ENCODE data around the gene SCMH1.

GRCh38 chr1:41017141-41018017 lies 224.7 kb downstream of the SCMH1 start:
- TF ChIP-seq, protein P1, sequence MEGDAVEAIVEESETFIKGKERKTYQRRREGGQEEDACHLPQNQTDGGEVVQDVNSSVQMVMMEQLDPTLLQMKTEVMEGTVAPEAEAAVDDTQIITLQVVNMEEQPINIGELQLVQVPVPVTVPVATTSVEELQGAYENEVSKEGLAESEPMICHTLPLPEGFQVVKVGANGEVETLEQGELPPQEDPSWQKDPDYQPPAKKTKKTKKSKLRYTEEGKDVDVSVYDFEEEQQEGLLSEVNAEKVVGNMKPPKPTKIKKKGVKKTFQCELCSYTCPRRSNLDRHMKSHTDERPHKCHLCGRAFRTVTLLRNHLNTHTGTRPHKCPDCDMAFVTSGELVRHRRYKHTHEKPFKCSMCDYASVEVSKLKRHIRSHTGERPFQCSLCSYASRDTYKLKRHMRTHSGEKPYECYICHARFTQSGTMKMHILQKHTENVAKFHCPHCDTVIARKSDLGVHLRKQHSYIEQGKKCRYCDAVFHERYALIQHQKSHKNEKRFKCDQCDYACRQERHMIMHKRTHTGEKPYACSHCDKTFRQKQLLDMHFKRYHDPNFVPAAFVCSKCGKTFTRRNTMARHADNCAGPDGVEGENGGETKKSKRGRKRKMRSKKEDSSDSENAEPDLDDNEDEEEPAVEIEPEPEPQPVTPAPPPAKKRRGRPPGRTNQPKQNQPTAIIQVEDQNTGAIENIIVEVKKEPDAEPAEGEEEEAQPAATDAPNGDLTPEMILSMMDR (IDR thresholded peaks at IDR 0.05; ENCODE audit: low read length): no peak
- no peak for TF ChIP-seq EZH2 (IDR thresholded peaks at IDR 0.05; ENCODE audit: borderline replicate concordance, low read length)
